Mesodermal cell (in vitro differentiated cells): ENCODE results near the gene SLC22A9.

ENCODE experiments used
- H3K27ac ChIP-seq: 2 replicates; pipeline ENCODE4 v1.7.0; 2013; ENCODE audit warnings: mild to moderate bottlenecking, low read depth, low read length, moderate library complexity; ENCODE audit not compliant: severe bottlenecking
- H3K36me3 ChIP-seq: 2 replicates; pipeline ENCODE4 v1.7.1; 2013; ENCODE audit warnings: mild to moderate bottlenecking, low read length, moderate library complexity; ENCODE audit not compliant: control insufficient read depth, insufficient read depth
- H3K4me1 ChIP-seq: one replicate; pipeline ENCODE4 v1.7.1; 2013; ENCODE audit warnings: mild to moderate bottlenecking, low read length; ENCODE audit not compliant: insufficient read depth, control insufficient read depth, poor library complexity, severe bottlenecking
- H3K4me3 ChIP-seq: 2 replicates; pipeline ENCODE4 v1.7.0; 2013; ENCODE audit warnings: low read length, control low read depth, mild to moderate bottlenecking; ENCODE audit not compliant: insufficient read depth, poor library complexity, severe bottlenecking; ENCODE audit errors: extremely low read depth
- H3K9me3 ChIP-seq: 2 replicates; pipeline ENCODE4 v1.7.1; 2013; ENCODE audit warnings: mild to moderate bottlenecking, low read length, moderate library complexity; ENCODE audit not compliant: control insufficient read depth
- WGBS, 2 experiments: methylation state at CpG; one replicate each; pipeline ENCODE4 v1.1.5; 2013; ENCODE audit warnings: missing lambda C conversion rate in 2 of 2; ENCODE audit not compliant: insufficient coverage in 2 of 2; 5-methylcytosine and 5-hydroxymethylcytosine counted together

The SLC22A9 gene

GRCh38 chr11:63445118-63445517 lies 75.5 kb downstream of the SLC22A9 start:
- H3K9me3 ChIP-seq = no peaks in the 10 kb centered on the region
- H3K4me3 ChIP-seq = no peak overlapping the region
- H3K27ac ChIP-seq = no peak overlapping the region
- WGBS, 2 experiments = 93 to 95% methylated on average over 2 of the region's 2 CpGs
- no peaks in the 10 kb centered on the region for H3K36me3 ChIP-seq
- H3K4me1 ChIP-seq = peaks cover 3% of the 10 kb centered on the region

GRCh38 chr11:63445720-63446119 lies 76.1 kb downstream of the SLC22A9 start:
- peaks cover 3% of the 10 kb centered on the region for H3K4me1 ChIP-seq
- no peak overlapping the region for H3K4me3 ChIP-seq
- H3K27ac ChIP-seq = no peak overlapping the region
- no peaks in the 10 kb centered on the region for H3K9me3 ChIP-seq
- H3K36me3 ChIP-seq = no peaks in the 10 kb centered on the region

- Histone ChIP-seq H3K27ac (no peak overlapping the region), H3K9me3 (no peaks in the 10 kb centered on the region), H3K4me1 (peaks cover 3% of the 10 kb centered on the region), H3K36me3 (no peaks in the 10 kb centered on the region), H3K4me3 (no peak overlapping the region)
- WGBS, 2 experiments = no CpG with 5 or more reads among the region's 1 CpG
Measured at GRCh38 chr11:63448646-63449045, 79.1 kb downstream of the SLC22A9 start.

GRCh38 chr11:63459586-63459985 lies 90.0 kb downstream of the SLC22A9 start:
- Histone ChIP-seq H3K36me3 (no peaks in the 10 kb centered on the region), H3K27ac (no peak overlapping the region), H3K4me3 (no peak overlapping the region), H3K9me3 (no peaks in the 10 kb centered on the region), H3K4me1 (no peaks in the 10 kb centered on the region)
- WGBS, 2 experiments = 51 to 54% methylated on average over 6 of the region's 6 CpGs
